Fibroblast of lung (primary cell): ENCODE results near the gene OPN3. TPM values are rescaled to one million over a fixed set of nuclear protein-coding genes. Genes with fewer than 3 reads are reported as not detected.

Source experiments
- DNase-seq, 2 donors: peaks; one replicate each; pipeline versions ENCODE4 v3.0.0 to v3.0.0-alpha.2; 2010; ENCODE audit warnings: low read depth in 2 of 2
- H2AFZ ChIP-seq: 2 replicates; pipeline ENCODE4 v1.5.1; 2012; ENCODE audit warnings: low read length, control low read depth, inconsistent platforms
- H3K27ac ChIP-seq: 2 replicates; pipeline ENCODE4 v1.5.1; 2011; ENCODE audit warnings: low read length, control low read depth; ENCODE audit not compliant: insufficient read depth
- H3K27me3 ChIP-seq: 2 replicates; pipeline ENCODE4 v1.5.1; 2011; ENCODE audit warnings: mild to moderate bottlenecking, low read length; ENCODE audit not compliant: control insufficient read depth, insufficient read depth
- H3K36me3 ChIP-seq: 2 replicates; pipeline ENCODE4 v1.5.1; 2011; ENCODE audit warnings: low read length; ENCODE audit not compliant: control insufficient read depth, insufficient read depth
- H3K4me1 ChIP-seq: 2 replicates; pipeline ENCODE4 v1.5.1; 2011; ENCODE audit warnings: low read length; ENCODE audit not compliant: control insufficient read depth, insufficient read depth; ENCODE audit errors: extremely low read depth
- H3K4me2 ChIP-seq: 2 replicates; pipeline ENCODE4 v1.5.1; 2011; ENCODE audit warnings: low read length, control low read depth; ENCODE audit not compliant: insufficient read depth; ENCODE audit errors: extremely low read depth
- H3K4me3 ChIP-seq, 4 experiments: fragments of 200-600 bp in 1 of 4; sonication (generic) in 1 of 4; replicated peaks in 1 of 4; 2 replicates each; pipeline ENCODE4 v1.5.1; 2011 to 2016; ENCODE audit warnings: low read length in 4 of 4, low read depth in 3 of 4, mild to moderate bottlenecking in 3 of 4, control low read depth in 2 of 4, inconsistent platforms in 1 of 4, mixed read lengths in 1 of 4; ENCODE audit not compliant: insufficient read depth in 1 of 4; ENCODE audit errors: control extremely low read depth in 1 of 4
- H3K79me2 ChIP-seq: 2 replicates; pipeline ENCODE4 v1.5.1; 2012; ENCODE audit warnings: mild to moderate bottlenecking, low read length, inconsistent platforms; ENCODE audit not compliant: control insufficient read depth, insufficient read depth
- H3K9ac ChIP-seq: 2 replicates; pipeline ENCODE4 v1.5.1; 2011; ENCODE audit warnings: mild to moderate bottlenecking, low read length, control low read depth; ENCODE audit not compliant: insufficient read depth
- H3K9me3 ChIP-seq: 2 replicates; pipeline ENCODE4 v1.5.1; 2012; ENCODE audit warnings: low read depth, low read length; ENCODE audit not compliant: control insufficient read depth, insufficient read depth
- H4K20me1 ChIP-seq: 2 replicates; pipeline ENCODE4 v1.5.1; 2011; ENCODE audit warnings: low read length; ENCODE audit not compliant: control insufficient read depth, insufficient read depth; ENCODE audit errors: extremely low read depth
- CTCF ChIP-seq, 2 donors: IDR thresholded peaks in 1 of 2; conservative IDR thresholded peaks in 1 of 2; 1 replicate in 1 of 2; 2 replicates in 1 of 2; pipeline ENCODE4 v1.5.1; 2011 to 2012; ENCODE audit warnings: low read length in 2 of 2, control low read depth in 1 of 2, inconsistent platforms in 1 of 2, low read depth in 1 of 2, mild to moderate bottlenecking in 1 of 2
- EZH2 ChIP-seq: IDR thresholded peaks from 2 replicates; pipeline ENCODE4 v1.5.1; 2012; ENCODE audit warnings: low read length, control low read depth, mild to moderate bottlenecking; ENCODE audit errors: missing control alignments
- polyA plus RNA-seq, 2 donors: library from polyadenylated mRNA; depleted of rRNA in 1 of 2; stranded (reverse) in 1 of 2; unstranded in 1 of 2; fragments of >200 nt; gene quantifications; 2 replicates each; pipeline ENCODE4 v1.2.1, GENCODE V29; 2011 to 2012; ENCODE audit warnings: missing spikeins in 1 of 2
- total RNA-seq: library from RNA; depleted of rRNA; stranded (reverse); fragments of >200 nt; gene quantifications from 2 replicates; pipeline ENCODE4 v1.2.1, GENCODE V29; 2014

OPN3 gene
- total and polyA plus RNA-seq, 2 donors (not counting 1 experiment from before 2014, with no cell fraction given) = 32.5 to 58.9 TPM

- no peaks in the 10 kb centered on the region for H4K20me1 ChIP-seq
- no peaks in the 10 kb centered on the region for H3K9me3 ChIP-seq
- no peaks in the 10 kb centered on the region for H3K36me3 ChIP-seq
- no peaks in the 10 kb centered on the region for H3K27me3 ChIP-seq
- no peak overlapping the region for H3K4me3 ChIP-seq
- no peak for DNase-seq
- H3K27ac ChIP-seq = no peak overlapping the region
- no peak overlapping the region for H2AFZ ChIP-seq
- TF ChIP-seq EZH2 (no peak), CTCF (conservative IDR thresholded peaks at IDR 0.05 in 1 of 2, IDR thresholded peaks at IDR 0.05 in 1 of 2; ENCODE audit: low read depth in 1 of 2, low read length in 2 of 2) (no peak)
- H3K9ac ChIP-seq = no peak overlapping the region
- no peaks in the 10 kb centered on the region for H3K79me2 ChIP-seq
- H3K4me2 ChIP-seq = no peak overlapping the region
- H3K4me1 ChIP-seq = peaks cover 11% of the 10 kb centered on the region
Observed at GRCh38 chr1:241607497-241607896, 32.7 kb downstream of the OPN3 start.

GRCh38 chr1:241606544-241606943 is 33.6 kb downstream of the OPN3 start:
- TF ChIP-seq EZH2 (no peak), CTCF (conservative IDR thresholded peaks at IDR 0.05 in 1 of 2, IDR thresholded peaks at IDR 0.05 in 1 of 2; ENCODE audit: low read depth in 1 of 2, low read length in 2 of 2) (no peak)
- Histone ChIP-seq H4K20me1 (no peaks in the 10 kb centered on the region), H3K4me3 (no peak overlapping the region), H3K9ac (no peak overlapping the region), H2AFZ (no peak overlapping the region), H3K9me3 (no peaks in the 10 kb centered on the region), H3K27me3 (no peaks in the 10 kb centered on the region), H3K36me3 (no peaks in the 10 kb centered on the region), H3K79me2 (no peaks in the 10 kb centered on the region), H3K4me2 (no peak overlapping the region), H3K27ac (no peak overlapping the region), H3K4me1 (peaks cover 6% of the 10 kb centered on the region)
- peak in 1 of 2 donors; percentile 60 for DNase-seq

- H4K20me1 ChIP-seq = no peaks in the 10 kb centered on the region
- H3K36me3 ChIP-seq = no peaks in the 10 kb centered on the region
- TF ChIP-seq CTCF (conservative IDR thresholded peaks at IDR 0.05 in 1 of 2, IDR thresholded peaks at IDR 0.05 in 1 of 2; ENCODE audit: low read depth in 1 of 2, low read length in 2 of 2) = peak in 1 of 2 donors; percentile 26
- no peak for TF ChIP-seq EZH2
- H3K9me3 ChIP-seq = no peaks in the 10 kb centered on the region
- no peak overlapping the region for H3K27ac ChIP-seq
- no peaks in the 10 kb centered on the region for H3K27me3 ChIP-seq
- no peak for DNase-seq
- no peak overlapping the region for H3K9ac ChIP-seq
- no peaks in the 10 kb centered on the region for H3K79me2 ChIP-seq
- no peak overlapping the region for H2AFZ ChIP-seq
- no peak overlapping the region for H3K4me3 ChIP-seq
- peaks cover 2% of the 10 kb centered on the region for H3K4me1 ChIP-seq
- H3K4me2 ChIP-seq = no peak overlapping the region
Observed at GRCh38 chr1:241605146-241605805, 34.9 kb downstream of the OPN3 start.
